ENCODE results near the gene ERICH3.

The ERICH3 gene, protein sequence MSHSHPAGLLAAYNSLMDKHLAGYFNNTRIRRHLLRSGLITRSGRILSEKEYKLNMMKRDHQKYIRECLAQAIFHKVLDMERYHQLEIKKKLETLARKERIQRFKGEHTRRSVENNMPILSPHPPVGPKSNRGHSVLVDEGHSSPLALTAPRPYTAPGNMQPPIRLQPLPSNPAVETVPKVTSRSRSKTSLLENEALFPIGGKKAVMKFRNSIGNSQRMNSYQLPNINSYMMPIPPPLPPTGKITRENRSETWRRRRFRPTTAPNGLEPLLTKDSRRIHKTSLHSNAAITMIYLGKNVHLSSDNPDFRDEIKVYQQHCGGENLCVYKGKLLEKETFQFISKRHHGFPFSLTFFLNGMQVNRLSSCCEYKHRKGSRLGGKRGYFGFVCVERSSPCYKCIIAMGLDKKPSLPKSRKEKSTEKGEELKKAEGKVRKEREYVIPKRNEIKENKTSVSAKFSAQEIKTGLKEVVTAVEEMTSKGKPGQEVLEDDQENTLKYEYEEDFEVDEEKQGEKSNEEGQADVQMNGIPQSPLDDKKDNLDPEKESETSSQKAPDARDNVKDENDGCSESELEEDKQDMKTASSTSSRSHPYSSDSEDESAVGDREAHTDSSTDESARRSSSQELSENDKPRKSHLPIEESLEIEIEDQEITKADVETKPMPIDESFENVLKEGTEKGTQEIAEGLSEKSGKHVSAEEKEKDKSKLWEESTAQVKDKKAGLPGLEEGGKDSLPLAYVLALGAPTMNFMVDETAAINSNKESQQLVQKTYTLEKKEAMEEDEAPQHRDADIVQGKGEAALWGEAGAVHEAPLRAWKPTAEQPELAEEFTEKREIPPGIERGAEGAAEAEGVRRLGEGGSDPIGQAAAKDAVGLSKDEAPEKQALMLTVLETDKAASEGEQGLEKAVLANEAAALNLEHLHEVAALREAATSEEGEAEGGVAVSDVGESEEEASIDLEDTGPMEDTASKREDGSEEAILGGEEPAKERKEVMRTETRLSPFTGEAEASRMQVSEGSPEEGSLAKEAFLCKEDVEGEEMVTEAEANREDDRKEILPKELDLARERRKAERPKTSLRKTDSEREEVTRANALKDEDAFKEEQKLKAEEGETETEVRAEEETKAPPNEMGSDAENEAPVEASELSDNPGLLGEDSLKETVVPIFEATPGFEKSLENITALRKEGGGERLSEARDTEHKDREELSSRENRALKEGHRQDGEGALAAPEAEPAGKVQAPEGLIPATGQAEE (N-terminal part only)

DNA sequence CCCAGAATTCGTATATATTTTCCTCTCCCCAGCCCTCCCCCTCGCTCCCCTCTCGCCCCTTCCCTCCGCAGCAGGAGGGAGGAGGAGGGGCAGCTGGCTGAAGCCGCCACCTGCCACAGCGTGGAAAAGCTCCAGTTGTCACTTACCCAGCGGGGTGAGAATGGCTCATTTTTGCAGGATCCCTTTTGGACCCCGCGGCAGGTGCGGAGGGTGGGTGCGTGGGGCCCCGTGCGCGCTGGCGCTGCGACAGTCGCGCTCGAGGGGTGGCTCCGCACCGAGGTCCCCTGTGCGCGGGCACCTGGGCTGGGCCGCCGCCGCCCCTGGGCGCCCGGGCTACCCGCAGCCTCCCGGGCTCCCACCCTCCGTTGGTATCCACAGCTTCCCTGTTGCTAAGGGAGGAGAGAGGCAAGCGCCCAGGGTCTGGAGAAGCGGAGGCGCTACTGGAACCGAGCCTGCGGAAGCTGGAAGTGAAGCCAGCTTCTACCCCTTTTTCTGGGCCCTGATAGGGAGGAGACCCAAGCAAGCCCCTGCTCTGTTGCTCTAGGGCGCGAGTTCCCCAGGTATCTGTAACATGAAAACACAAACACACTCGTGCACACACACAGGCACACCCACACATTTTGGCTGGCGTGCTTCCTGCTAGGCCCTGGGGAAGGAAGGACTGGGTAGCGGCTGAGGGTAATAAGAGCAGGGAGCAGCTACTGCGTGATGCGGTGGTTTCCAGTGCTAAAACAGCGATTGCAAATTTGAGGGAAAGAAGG is at the start of gene ERICH3:
Gene ERICH3, minus strand, starts transcription at position 442 of the 761 bp plus-strand sequence. Its CDS starts 273 bp downstream, at position 169.
- DNase-seq (ENCODE audit: low read depth) = peak; percentile 14

DNA sequence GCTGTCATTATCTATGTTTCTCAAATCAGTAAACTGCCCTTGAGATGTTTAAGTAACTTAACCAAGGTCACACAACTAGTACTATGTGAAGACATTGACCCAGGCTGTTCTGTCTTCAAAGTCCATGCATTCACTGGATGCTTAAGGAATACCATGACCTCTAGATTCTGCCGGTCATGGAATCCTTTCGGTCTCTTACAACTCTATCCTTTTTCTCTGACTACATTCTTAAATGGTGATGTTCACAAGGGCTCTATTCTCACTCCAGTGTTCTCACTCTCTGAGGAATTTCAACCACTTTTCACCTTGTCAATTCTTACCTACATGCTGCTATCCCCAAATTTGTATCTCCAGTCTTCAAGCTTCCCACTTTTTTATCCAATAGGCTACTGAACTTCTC is 44.0 kb upstream of the ERICH3 start:
- no peak for DNase-seq (ENCODE audit: low read depth)

DNA sequence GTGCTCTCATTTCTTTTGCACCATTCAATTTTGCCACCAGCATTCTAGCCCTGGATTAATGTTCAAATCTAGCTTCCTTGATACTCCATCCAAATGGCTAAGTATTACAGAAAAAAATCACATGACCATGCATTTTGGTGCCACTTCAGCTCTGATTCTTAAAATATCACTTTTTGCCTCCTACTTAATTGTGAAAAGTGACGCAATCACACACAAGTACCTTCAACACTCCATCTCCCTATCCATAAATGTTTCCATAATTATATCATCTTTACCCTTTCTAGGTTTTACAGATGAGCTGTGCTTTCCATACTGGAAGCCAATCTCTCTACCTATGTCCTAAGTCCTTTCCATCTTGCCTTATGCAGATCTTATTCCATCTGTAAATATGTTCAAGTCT is 43.2 kb upstream of the ERICH3 start:
- no peak for DNase-seq (ENCODE audit: low read depth)

DNA sequence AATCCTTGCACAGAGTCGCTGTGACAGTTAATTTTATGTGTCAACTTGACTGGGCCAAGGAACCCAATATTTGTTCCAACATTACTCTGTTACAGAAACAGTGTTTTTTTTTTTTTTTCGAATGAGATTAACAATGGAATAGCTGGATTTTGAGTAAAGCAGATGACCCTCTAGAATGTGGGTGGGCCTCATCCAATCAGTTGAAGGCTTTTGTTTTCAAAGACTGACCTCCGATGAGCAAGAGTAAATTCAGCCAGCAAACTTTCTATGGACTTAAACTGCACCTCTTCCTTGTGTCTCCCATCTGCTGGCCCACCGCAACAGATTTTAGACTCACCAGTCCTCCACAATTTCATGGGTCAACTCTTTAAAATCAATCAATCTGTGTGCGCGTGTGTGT is 42.2 kb upstream of the ERICH3 start:
- DNase-seq (ENCODE audit: low read depth) = no peak

DNA sequence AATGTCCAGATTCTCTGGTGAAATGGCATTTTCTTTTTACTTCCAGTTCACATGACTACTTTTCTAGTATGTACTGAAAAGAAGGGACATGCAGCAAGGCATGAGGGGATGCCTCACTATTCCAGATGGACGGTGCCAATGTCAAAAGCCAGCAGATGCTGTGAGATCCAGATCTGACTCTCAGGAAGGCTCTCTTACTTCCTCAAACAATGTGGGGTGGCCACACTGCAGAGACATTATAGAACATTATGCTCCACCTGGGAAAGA is 41.6 kb upstream of the ERICH3 start:
- no peak for DNase-seq (ENCODE audit: low read depth)

DNA sequence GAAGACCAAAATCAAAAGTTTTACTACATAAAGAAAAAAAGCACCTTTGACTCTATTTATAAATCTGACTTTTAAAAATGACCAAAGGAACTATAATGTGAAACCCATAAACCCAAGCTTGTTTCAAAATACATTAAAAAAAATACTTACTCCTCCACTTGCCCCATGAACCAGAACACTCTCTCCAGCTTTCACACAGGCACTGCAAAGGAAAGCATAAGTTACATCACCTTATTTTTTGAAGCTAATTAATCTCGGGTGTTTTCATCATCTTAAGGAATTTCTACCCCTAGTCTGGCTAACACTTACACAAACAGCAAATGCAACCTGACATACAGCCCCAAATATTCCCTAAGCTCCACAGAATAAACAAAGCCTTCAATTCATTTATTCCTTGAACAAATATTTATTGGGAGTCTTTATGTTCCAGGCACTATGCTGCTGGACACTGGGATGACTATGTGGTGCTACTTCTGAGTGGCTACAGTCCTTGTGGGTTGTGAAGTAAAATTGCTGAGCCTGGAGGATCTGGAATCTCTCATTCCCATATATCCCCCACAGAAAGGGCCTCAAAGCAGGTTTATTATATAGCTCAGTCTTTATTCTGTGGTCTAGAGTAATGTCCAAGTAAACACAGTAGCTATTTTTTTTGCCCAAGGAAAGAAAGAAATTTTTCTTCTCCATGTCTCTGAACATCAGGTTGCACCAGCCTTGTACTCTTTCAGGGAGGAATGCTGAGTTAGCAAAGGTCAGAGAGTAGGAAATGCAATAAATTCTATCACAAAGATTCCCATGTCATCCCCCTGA is 41.0 kb upstream of the ERICH3 start:
- peak; percentile 19 for DNase-seq (ENCODE audit: low read depth)

DNA sequence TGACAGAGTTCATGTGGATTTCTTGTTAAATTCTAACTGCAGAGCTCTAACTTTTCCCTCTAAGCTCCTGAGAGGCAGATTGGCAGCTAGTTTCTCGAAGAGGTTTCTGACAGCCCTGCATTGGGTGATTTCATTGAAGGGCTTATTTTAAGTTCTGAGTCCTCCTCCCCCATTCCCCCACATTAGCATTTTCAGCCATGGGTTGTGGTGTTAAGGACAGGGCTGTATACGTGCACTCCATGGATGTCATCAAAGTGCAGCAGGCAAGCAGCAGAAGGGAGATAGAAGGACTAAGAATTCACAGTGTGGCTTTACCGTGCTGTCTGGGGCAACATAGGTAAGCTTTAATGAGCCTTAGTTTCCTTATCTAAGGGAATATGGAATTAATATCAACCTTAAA is 40.3 kb upstream of the ERICH3 start:
- DNase-seq (ENCODE audit: low read depth) = no peak

DNA sequence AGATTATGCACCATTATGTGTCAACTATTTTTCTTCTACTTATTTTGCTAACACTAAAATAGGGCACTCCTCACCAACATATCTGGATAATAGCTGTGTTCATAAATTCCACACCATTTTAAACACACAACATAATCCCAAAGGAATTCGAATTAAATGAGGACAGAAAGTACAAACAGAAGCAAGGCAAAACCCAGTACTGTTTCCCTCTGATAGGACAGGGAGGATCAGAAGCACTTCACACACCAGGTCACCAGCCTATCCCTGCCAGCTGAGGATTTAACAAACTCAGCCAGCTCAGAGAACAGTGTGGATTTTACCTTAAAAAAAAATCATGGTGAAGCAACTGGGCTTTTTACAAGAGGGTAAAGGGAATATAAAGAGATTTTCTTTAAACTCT is 39.3 kb upstream of the ERICH3 start:
- DNase-seq (ENCODE audit: low read depth) = no peak

DNA sequence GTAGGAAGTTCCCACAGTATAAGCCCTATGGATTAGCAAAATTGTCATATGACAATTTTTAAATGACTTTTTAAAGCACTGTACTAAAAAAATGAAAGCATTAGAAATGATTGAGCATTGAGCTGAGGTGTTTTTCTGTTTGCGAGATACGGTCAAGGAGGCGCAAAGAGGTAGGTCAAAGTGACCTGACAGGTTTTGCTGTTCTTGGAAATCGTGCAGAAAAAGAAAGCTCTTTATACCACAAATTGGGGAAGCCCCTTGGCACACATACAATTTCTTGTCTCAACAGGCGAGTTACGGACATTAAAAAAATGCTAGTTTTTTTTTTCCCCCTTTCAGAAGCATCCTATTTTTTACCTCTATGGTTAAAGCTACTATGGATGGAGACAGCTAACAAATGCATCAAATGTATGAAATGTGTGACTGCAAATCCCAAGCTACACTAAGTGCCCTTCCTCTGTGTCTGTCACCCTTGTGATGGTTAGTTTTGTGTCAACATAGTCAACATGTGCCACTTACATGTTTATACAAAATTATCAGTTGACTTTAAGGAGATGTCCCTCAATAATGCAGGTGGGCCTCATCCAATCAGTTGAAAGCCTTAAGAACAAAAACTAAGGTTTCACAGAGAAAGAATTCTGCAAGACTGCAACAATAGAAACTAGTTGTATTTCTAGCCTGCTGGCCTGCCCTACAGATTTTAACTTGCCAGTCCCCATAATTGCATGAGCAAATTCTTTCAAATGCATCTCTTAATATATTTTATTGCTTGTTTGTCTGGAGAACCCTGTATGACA is 30.0 kb upstream of the ERICH3 start:
- no peak for DNase-seq (ENCODE audit: low read depth)

DNA sequence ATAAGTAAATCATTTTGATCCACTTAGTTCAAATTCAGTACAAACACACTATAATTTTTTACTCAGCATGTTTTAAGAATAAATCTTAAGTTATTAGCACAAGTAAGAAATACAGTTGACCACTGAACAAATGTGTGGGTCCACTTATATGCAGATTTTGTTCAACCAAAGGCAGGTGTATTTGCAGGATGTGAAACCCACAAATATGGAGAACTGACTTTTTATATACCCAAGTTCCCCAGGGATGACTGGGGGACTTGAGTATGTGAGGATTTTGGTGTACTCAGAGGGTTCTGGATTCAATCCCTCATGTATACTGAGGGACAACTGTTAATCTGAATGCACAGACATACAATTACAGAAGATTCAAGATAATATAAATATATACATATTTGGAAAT is 25.7 kb upstream of the ERICH3 start:
- DNase-seq (ENCODE audit: low read depth) = no peak

DNA sequence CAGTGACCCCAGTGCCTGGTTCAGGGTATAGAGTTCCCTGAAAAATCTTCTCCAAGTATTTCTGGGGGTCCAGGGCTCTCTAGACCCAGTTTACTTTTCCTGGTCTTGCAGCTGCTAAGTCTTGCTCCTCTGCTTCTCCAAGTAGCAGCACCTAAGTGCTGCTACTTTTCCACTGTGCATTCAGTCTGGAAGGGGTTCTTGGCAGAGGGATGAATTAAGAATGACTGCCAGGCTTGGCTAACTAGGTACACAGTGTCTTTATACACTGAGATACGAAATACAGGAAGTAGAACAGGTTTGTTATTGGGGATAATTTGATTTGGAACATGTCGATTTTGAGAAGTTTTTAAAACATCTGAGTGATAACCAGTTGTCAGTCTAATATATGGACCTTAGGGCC is 24.2 kb upstream of the ERICH3 start:
- no peak for DNase-seq (ENCODE audit: low read depth)

DNA sequence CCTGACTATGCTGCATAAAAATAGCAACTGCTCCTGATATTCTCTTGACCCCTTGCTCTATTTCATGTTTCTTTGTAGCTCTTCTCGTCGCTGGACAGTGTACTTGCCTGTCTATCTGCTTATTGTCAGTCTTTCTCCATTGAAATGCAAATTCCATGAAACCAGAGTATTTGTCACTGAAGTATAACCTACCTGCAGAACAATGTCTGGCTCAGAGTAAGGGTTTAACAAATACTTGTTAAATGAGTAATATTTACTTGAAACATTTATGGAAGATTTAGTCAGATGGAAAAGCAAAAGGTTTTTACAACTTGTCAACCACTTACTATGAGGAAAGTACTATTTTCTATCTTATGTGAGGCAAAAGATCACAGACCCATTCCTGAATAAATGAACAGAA is 19.9 kb upstream of the ERICH3 start:
- peak; percentile 36 for DNase-seq (ENCODE audit: low read depth)

DNA sequence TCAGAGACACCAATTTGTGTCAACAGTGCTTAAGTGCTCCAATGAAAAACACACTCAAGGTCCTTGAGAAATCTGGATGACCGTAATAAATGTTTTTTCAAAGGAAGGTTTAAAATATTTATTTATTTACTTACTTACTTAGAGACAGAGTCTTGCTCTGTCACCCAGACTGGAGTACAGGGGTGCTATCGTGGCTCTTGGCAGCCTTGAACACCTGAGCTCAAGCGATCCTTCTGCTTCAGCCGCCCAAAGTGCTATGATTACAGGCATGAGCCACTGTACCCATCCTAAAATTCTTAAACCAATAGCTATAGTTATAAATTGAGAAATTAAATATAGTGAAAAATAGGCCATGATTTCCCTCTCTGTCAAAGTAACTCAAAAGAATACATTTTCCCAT is 17.3 kb upstream of the ERICH3 start:
- DNase-seq (ENCODE audit: low read depth) = no peak

DNA sequence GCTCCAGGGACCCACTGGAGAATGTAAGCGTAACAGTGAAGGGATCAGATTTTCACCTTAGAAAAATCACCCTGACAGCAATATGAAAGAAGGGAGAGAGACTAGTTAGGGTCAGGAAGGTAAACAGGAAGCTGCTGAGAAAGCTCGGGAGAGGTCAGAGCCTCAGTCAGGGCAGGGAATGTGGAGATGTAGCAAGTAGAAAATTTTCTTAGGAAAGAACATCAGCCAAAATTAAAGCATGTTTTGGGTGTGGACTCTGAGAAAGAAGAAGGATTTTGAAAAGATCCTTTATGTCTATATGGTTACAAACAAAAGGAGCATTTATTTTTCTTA is 16.7 kb upstream of the ERICH3 start:
- DNase-seq (ENCODE audit: low read depth) = no peak

DNA sequence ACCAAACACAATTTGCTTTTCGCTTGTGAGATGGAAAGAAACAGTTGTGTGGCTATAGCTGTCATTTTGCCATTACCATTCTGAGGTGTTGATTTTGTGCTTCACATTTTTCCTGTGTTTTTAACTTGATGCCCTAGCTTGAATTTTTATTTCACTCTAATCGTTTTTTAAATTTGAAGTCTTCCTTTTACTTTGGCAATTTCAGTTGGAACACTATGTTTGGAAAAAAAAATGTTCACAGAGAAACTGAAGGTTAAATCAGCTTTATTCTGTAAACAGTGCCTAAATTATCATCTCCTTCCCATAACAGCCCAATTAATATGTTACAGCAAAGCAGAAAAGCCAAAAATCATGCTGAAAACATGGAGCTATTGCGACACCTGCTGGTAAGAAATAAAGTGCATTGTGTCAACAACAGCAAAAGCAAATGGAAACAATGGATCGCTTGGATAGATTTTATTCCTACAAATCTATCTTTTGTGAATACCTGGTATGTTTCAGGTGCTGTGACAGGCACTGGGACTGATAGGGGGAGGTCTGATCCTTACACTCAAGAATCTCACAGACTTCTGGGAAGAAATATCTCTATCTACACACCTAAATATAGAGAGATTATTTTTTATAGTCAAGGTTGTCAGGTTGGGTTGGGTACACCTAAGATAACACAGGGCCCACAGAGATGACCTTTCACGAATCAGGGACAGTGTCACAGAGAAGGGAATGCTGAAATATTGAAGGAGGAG is 16.2 kb upstream of the ERICH3 start:
- DNase-seq (ENCODE audit: low read depth) = peak; percentile 43

DNA sequence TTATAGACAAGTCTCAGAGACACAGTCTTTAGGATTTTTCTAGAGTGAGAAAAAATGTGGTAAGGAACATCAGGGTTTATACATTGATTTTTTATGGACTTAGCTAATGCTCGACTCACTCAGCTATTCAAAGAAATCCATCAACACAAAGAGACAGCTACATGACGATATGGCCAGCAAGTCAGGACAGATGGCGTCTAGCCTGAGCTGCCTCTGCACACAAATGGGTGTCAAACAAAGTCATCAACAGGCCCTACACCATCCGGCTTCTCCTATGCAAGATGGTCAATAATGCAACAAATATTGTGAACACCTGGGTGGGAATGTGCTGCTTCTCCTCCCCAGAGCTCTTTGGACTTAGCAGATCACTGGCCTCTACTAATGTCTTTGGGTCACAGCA is 13.3 kb upstream of the ERICH3 start:
- DNase-seq (ENCODE audit: low read depth) = no peak

DNA sequence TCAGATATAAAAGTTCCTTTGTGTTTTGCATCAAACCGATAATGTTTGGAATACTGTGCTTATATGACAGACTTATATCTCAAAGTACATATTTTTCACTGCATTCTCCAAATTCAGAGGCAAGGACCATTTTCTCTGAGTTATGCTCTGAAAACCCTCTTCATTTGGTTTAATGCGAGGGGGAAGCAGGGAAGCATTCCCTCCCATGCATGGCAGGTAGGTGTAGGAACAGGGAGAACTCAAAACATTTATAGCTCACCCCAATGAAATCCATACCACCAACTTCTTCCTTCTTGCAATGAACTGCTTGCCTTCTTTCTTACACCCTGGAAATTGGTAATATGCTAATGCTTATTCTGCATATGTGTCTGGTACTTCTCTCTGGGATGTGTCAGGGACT is 10.7 kb upstream of the ERICH3 start:
- no peak for DNase-seq (ENCODE audit: low read depth)

DNA sequence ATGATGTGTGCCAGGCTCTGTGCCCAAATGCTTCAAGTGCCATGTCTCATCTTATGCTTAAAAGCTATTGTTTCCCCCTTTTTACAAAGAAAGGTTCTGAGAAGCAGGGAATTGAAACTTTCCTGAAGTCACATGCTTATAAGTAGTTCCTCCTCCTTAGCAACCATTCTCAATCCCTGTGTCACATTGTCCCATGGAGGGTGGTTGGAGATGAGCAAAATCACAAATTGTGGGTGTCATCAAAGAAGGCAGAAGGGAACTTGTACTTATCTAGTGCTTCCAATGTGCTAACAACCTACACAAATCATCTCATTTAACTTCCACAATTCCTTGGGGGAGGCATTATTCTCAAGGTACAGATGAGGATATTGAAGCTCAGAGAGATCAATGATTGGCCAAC is 10.1 kb upstream of the ERICH3 start:
- DNase-seq (ENCODE audit: low read depth) = no peak

DNA sequence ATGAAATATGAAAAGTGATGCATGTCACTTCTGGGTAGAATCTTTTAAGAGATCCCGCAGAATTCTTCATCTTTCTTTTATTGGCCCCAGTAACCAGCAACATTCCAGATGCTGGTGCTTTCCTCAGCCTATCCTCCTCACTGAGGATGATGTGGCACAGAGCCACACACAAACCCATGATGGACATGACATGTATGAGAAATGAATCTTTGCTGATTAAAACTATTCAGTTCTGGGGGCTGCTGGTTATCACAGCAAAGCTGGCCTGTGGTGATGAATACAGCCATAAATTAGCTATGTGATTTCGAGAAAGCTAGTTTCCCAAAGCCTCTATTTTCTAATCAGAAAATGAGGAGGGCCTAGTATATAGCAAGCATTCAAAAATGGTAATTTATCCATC is 8.3 kb upstream of the ERICH3 start:
- DNase-seq (ENCODE audit: low read depth) = no peak

DNA sequence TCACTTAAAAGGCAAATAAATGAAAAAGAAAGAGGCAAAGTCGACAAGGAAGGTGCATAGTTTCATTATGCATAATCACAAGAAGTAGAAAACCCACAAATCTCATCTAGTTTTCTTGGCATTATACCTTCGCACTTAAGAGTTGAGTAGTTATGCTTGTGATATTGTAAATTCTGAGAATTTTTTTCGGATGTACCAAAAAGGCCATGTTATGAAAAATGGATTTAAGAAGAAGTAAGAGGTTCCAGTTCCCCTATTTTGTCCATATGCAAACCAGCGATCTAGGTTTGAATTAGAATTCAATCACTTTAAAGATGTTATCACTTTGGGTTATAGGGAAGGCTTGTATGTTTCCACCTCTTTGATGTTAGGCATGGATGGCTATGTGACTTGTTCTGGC is 7.9 kb upstream of the ERICH3 start:
- no peak for DNase-seq (ENCODE audit: low read depth)
